Measurements from ENCODE around the gene SCYGR5.

DNA sequence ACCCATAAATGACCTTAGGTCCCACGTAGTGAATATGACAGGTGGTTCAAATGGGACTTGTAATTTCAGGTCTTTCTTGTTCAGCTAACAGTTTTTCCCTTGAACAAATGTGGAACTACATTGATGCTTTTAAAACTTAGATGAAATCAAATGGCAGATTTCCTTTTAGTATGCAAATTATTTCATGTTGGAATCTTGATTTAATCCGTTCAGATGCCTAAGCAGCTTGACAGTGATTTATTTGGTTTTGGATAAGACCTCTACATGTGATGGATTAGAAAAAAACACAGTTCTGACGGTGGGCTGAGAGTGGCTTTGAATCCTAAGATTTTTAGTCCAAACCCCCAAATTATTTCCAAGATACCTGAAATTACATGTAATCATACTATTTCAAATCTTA lies 32.4 kb upstream of the SCYGR5 start:
- TF ChIP-seq POLR2A (IDR thresholded peaks at IDR 0.05): no peak
- TF ChIP-seq, protein P1, sequence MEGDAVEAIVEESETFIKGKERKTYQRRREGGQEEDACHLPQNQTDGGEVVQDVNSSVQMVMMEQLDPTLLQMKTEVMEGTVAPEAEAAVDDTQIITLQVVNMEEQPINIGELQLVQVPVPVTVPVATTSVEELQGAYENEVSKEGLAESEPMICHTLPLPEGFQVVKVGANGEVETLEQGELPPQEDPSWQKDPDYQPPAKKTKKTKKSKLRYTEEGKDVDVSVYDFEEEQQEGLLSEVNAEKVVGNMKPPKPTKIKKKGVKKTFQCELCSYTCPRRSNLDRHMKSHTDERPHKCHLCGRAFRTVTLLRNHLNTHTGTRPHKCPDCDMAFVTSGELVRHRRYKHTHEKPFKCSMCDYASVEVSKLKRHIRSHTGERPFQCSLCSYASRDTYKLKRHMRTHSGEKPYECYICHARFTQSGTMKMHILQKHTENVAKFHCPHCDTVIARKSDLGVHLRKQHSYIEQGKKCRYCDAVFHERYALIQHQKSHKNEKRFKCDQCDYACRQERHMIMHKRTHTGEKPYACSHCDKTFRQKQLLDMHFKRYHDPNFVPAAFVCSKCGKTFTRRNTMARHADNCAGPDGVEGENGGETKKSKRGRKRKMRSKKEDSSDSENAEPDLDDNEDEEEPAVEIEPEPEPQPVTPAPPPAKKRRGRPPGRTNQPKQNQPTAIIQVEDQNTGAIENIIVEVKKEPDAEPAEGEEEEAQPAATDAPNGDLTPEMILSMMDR (IDR thresholded peaks at IDR 0.05): no peak

All from uterus (tissue), 2 donors.